Measurements from ENCODE around the gene RNF112.

Gene RNF112

DNA sequence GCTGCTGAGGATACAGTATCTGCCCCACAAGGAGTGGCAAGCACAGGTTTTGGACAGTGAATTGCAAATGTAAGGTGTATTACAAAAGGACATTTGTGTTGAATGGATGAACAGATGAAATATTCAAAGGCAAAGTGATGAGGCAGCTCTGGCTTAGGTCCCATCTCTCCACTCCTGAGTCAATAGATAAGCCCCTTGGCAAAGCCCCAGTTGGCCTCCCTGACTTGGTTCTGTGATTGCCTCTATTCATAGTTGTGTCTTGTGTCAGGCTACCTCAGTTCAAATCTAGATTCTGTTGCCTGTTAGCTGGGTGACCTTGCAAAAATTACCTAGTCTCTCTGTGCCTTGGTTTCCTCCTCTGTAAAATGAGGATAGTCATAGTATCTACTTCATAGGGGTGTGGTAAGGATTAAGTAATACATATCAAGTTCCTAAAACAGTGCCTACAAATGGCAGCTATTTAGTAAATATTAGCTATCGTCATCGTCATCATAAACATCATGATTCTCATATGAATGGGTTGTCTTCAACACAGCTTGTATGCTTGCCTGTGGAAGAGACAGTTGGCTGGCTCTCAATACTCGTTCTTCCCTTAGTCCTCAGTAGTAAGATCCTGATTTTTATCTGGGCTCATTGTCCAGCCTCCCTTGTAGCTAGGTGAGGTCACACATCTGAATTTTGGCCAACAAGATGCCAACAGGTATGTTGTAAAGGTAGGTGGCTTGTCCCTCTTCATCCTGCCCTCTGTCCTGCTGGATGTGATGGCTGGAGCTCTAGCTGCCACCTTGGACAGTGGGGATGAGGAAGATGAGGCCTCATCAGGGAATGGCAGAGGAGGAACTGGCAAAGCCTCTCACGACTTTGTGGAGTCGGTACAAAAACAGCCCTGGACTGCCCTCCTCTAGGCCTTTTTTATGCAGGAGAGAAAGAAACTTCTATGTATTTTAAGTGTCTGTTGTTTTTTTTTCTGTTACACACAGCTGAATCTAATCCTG is 21.9 kb upstream of the RNF112 start:
- no peak for DNase-seq

DNA sequence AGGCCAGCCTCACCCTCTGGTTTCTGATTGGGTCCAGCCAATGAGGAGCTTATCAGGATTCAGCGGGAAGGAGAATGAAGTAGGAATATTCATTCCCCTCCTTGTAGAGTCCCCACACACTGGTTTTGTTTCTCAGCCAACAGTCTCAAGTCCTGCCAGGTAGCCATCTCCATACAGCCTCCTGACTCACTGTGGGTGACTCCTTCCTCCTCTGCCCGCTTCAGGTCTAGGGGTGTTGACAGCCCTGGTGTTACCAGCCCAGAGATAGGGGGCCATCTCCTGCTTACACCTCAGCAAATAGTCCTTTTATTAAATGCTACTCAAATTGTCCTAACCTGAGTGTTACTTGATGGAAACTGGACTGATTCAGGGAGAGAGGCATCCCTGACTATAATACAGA is 20.1 kb upstream of the RNF112 start:
- no peak for DNase-seq

DNA sequence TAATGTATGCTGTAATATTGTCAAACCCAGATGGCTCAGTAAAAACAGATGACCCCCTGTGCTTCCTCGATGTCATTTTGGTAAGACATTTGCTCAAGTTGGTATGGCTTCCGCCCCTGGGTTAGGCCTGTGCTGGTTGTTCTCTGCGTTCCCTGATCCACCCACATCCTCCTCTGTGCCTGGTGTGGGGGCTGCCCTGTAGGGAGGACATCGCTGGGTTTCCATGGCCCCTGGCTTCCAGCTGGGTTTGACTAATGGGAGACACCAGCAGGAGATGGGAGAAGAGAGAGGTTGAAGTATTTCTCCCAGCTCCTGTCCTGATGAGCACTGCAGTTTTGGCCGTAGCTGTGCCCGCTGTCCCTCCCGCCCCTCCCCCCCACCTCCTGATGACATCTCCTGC is 19.6 kb upstream of the RNF112 start:
- no peak for DNase-seq

DNA sequence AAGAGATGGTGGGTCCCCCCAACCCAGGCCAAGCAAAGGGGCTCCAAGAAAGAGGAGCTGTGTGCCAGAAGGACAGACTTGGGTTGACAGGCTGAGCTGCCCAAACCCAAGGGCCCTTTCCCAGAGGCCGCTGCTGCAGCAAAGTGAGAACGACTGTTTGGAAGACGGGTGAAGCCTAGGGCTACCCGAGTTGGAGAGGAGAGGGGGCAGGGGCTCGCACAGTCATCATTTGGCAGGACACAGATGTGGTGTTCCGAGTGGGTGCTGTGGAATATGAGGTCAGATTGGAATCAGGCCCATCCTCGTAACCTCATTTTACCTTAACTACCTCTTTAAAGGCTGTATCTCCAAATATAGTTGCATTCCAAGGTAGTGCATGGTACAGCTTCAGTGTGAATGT is 18.7 kb upstream of the RNF112 start:
- no peak for DNase-seq

DNA sequence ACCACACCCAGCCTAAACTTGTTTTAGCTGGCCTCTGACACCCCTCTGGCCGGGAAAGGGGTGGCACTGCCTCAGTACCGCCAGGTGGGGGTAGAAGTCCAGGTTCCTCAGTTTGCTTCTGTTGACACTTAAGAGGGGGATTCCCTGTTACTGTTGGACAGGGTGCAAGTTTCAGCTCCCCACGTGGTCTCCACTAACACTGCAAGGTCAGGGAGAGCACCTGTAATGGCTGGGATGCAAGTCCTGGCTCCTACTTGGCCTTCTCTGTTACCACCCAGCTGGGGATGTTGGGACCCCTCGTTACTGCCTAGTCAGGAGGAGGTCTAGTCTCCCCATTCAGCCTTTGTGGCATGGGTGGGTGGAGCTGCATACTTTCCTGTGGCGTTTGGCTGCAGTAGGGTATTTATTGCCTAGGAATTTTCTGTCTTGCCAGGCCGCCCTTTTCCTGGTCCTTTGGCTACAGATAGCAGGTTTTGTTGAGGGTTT is 13.4 kb upstream of the RNF112 start:
- peak; percentile 38 for DNase-seq

DNA sequence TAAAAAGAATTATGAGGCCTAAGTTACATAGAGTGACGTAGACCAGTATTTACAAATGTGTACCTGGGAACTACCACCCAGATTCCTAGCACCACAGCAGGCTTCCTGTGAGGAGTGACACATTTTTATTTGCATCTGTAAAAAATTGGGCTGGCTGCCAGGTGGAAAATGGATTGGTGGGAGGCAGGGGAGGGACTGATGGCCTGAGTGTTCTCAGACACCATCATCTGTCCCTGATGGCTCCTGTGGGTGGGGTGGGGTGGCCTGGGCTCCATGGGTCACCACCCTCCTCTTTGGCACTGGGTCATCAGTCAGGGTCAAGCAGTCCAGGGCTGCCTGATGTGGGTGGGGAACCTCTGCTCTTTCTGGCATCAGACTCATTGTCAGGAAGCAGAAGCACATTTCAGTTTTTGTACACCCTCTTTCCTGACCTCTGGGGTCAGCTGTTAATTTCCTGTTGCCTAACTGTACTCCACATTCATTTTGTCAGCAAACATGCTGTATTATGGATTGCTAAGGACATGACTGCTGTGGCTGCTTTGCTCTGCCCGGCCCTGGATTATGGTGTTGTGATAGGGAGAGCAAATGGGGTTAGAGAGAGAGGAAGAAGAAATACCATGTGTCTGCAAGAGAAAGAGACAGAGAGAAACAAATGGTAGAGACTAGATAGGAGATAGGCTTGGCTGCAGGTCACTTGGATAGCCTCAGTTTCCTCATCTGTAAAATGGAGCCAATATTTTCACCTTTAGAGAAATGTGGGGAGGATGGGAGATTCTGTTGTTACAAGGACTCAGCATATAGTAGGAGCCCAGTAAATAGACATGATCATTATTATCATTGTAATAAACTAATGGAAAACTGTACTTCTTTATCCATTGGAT is 12.5 kb upstream of the RNF112 start:
- peak; percentile 34 for DNase-seq

DNA sequence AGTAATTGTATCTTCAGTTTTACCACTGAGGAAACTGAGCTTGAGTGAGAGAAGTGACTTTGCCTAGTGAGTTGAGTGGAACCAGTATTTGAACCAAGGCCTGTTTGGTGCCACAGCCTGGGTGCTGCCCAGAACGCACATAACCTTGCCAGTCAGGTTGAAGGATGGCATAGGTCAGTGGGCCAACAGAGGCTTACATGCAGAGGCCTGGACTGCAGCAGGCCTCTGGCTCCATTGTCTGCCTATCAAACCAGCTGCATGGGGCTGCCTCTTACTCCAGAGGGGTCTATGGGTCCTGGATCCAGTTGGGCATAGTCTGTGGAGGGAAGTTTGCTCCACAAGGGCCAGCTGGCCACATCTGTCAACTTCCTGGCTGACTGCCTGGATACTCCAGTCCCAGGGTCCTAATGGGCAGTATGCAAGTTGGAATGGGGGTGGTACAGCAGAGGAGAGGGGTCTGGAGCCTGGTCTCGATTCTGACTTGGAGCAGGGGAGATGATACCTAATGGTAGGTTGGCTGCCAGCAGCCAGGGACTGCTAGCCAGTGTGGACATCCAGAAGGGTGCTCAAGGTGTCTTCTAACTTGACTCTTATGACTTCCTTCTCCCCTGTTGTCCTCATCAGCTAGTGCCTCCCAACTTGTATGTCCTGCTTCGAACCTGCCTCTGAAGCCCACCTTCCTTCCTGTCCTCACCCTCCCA is 11.1 kb upstream of the RNF112 start:
- DNase-seq, result peak; percentile 10

DNA sequence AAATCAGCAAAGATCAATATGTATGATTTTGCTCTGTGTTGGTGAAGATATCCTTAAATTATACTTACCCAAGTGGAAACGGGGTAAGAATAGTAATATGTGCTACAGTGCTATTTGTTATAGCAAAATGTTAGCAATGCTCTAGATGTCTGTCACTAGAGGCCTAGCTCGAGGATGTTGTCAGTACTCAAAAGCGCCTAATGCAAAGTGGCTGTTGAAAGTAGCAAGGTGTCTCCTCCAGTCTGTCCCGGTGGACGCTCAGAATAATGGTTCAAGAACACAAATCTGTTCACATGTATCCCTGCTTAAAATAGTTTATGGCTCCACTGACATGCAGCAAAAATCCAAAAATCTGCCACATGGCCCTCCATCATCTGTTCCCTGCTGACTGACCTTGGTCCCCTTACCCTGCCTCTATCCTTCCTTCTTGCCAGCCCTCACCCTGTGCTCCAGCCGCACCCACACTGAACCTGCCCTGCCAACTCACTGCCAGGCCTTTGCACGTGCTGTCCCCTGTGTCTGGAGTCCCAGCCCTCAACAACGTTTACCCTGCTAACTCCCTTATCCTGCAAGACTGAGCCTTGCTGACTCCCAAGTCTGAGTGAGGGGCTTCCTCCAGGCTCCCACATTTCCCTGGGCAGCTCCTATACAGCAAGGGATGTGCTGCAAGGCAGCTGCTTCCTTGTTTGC is 9.6 kb upstream of the RNF112 start:
- no peak for DNase-seq

DNA sequence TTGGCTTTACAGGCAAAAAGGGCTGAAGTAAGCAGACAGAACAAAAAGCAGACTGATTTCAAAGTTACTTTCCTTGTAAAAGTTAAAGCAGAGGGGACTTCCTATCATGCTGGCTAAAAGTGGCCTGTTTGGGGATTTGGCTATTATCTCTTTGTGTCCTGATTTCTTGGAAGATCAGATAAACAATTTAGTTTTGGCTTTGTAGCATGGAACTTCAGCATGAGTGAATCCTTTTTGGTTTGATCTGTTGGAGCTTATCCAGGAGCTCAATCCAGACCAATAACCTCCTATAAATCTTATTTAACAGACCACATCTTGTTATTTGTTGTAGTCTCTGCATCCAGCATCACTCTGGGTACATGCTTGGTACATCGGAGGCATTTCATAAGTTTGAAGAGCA is 8.9 kb upstream of the RNF112 start:
- no peak for DNase-seq

DNA sequence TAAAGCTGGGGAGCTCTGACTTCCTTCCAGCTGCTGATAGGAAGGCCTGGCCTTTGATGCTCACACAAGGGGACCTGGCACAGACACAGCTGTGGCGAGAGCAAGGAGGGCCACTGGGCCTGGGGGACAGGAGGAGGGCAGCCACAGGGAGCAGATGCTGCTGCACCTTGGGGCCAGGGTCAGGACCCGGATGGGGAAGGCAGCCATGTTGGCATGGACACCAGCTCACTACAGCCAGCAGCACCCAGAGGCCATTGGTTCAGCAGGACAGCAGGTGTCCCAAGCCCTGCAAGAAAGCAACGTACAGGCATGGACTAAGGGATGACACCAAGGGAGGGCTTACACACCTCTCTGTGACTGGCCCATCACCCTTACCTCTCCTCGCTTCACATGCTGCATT is 8.0 kb upstream of the RNF112 start:
- DNase-seq, result no peak

DNA sequence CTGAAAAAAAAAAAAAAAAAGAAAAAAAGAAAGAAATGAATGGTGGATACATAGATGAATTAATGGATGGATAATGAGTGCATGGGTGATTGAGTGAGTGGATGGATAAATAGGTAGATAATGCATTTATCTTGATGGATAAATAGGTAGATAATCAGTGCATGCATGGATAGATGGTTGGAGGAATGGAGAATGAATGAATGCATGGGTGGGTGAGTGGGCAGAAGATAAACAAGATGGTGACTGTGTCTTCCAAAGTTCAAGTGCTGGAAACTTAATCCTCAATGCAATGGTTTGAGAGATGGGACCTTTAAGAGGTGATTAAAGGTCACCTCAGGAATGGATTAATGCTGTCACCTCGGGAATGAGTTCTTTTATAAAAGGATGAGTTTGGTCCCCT is 6.8 kb upstream of the RNF112 start:
- DNase-seq, result no peak

DNA sequence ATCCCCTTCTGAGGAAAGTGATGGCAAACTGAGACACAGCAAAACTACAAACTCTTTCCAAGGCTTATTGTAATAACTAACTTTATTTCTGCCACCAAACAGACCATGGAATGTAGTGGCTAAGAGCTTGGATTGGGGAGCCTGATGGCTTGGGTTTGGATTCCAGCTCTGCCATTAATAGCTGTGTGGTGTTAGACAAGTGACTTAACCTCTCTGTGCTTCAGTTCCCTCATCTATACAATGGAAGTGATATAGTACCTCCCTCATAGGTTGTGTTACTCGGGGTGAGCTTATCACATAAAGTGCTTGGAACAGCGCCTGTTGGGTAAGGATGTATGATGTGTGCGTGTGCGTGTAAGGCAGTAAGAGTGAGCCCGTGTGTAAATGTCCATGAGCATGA is 5.9 kb upstream of the RNF112 start:
- no peak for DNase-seq

DNA sequence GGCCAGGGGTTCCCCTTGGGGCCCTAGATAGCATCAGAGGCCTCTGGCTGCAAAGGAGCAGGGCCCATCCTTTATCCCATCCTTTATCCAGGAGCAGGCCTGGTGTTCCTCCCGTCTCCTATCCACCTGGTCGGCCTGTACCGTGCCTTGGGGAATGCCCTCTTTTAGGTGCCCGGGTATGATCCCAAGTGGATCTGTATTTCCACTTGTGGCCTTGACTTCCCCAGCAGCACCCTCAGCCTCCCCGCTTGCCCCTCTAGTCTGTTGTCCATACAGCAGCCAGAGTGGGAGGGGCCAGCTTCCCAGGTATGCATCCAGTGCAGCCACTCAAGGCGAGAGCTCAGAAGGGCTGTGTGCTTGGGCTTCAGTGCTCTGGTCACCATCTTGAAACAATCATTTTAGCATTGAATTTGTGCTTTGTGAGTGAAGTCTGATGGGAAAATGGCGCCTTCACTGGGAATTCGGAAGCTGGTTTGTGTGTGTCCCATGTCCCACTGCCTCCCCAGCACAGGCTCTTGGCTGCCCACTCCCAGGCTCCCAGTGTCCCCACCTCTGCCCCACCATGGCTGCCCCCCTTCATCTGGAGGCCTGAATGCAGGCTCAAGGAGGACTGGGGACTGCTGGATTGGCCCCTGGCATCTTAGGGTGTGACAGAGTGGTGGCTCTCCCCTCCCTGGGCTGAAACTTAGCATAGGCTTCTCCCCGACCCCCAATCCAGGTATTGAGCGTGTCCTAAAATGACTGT is 3.3 kb upstream of the RNF112 start:
- no peak for DNase-seq

DNA sequence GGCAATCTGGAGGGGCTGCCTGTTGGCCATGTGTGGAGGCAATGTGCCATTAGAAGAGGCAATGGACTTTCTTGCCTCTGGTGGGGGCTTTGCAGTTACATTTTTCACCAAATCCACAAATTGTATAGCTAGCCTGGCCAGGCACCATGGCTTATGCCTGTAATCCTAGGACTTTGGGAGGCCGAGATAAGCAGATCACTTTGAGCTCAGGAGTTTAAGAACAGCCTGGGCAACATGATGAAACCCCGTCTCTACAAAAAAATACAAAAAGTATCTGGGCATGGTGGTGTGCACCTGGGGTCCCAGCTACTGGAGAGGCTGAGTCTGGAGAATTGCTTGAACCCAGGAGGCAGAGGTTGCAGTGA is 2.7 kb upstream of the RNF112 start:
- DNase-seq, result no peak

DNA sequence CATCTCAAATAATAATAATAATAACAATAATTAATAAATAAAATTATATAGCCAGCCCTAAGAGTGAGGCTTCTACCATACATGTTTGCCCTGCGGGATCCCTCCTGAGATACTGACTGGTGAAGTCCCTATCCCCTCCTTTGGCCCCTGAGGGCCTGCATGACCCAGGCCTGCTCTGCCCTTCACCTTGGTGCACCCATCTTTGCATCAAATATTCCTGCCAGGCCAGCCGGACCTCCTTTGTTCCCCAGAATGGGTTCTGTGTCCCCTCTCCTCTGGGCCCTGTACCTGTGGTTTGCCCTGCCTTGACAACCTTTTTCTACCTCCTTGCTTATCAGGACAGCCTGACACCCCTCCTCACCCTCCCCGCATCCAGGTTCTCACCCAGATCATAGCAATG is 2.0 kb upstream of the RNF112 start:
- DNase-seq, result no peak

DNA sequence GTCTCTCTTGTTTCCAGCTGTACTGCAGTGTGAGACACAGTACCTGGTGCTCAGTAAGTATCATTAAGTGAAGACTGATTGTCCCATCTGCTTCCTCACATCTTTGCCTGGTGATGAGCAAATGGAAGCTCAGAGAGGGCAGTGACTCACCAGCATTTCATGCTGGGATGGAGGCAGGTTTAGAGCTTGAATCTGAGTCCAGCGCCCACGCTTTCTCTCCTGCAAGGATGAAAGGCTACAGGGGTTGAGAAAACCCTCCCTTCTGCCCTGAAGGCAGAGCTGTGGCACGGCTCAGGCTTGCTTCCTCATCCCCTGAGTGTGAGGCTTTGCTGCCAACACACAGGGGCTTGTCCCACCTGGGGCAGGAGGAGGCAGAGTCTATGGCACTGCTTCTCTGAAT is 1.5 kb upstream of the RNF112 start:
- DNase-seq, result no peak

DNA sequence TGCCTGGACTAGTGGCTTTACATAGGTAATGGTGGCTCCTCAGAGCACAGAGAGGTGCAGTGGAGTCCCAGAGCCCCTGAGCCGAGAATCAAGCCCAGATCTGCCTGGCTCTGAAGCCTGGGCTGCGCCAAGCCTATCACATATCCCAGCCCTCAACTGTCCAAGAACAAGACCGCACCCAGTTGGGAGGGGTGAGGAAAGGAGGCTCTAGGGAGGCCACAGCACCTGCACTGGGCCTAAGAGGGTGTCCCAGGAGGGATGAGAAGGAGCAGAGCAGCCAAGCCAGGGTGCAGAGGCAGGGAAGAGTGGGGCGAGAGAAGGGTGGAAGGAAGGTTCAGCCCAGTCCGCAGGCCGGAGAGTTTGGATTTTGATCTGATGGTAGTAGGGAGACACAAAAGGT is 941 bp upstream of the RNF112 start:
- no peak for DNase-seq

DNA sequence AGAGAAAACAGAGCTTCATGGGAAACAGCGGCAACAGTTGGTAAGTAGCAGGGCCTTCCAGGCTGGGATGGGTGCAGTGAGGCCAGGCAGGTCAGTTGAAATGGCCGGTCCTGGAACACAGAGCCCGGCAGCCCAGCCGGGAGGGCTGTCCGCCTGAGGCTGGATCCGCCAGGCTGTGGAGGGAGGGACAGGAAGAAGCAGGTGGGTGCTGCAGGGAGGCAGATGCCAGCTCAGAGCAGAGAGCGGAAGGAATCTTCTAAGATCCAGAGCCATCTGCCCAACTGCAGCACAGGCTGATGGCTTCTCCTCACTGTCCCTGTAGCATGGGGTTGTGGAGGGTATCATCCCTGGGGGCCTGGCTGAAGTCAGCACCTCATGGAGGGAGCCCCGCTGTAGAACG is 599 bp downstream of the RNF112 start:
- DNase-seq, result no peak

DNA sequence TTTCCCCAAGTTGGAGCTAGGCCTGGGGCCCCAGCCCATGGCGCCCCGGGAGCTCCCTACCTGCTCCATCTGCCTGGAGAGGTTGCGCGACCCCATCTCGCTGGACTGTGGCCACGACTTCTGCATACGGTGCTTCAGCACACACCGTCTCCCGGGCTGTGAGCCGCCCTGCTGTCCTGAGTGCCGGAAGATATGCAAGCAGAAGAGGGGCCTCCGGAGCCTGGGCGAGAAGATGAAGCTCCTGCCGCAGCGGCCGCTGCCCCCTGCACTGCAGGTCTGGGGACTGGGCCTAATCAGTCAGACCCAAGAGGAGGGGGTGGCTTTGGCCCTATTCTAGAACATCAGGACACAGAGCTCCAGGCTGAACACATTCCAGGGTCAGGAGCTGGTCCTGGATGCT is 1.5 kb downstream of the RNF112 start:
- no peak for DNase-seq

DNA sequence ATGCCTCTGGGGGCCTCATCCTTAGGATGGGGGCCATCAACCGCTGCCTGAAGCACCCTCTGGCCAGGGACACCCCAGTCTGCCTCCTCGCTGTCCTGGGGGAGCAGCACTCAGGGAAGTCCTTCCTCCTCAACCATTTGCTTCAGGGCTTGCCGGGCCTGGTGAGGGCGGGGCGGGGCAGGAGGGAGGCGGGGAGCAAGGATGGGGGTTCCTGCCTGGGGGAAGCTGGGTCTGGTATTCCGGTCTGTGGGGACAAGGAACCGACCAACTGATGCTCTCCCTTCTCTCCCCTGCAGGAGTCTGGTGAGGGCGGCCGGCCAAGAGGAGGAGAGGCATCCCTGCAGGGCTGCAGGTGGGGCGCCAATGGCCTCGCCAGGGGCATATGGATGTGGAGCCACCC is 2.0 kb downstream of the RNF112 start:
- DNase-seq, result no peak

DNA sequence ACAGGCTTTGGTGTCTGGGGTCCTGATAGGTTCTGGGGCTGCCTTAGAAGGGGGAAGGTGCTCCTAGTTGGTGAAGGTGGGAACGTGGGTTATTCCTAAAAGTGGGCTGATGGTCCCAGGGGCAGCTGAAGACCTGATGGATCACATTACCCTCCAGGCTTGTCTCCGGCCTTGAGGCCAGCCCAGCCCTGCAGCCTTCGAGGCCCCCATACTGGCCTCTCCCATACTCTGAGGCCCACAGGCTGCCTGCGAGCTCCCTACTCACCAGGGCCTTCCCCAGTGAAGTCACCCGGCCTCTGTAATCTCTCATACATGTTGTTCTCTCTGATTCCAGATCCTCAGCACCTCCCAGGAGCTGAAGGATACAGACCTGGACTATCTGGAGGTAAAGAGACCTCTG is 2.7 kb downstream of the RNF112 start:
- DNase-seq, result no peak

Measured in activated effector memory CD4-positive, alpha-beta T cell treated with anti-CD3 and anti-CD28 coated beads, Interleukin-2, amount 50 U/mL, for 16 hours (primary cell).